Measurements from ENCODE around the gene PLCB4.

Gene PLCB4

DNA sequence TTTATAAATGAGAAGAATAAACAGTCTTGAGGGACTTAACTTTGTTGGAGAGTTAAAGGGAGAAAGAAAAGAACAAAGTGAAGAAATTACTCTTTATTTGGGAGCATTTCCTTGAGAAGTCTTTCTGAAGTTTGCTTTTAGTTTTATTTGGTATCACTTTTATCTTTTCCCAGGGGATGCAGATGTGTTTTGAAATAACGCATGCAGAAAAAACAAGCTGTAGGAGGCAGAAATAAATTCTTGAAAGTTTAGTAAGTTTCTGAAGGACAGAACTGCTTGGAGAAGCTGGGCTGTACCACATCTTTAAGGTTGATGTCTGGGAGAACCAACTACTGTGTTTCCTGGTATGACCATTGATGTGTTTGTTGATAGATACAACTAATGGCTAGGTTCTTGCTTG, 75.0 kb downstream of the PLCB4 start:
- TF ChIP-seq, protein P1, sequence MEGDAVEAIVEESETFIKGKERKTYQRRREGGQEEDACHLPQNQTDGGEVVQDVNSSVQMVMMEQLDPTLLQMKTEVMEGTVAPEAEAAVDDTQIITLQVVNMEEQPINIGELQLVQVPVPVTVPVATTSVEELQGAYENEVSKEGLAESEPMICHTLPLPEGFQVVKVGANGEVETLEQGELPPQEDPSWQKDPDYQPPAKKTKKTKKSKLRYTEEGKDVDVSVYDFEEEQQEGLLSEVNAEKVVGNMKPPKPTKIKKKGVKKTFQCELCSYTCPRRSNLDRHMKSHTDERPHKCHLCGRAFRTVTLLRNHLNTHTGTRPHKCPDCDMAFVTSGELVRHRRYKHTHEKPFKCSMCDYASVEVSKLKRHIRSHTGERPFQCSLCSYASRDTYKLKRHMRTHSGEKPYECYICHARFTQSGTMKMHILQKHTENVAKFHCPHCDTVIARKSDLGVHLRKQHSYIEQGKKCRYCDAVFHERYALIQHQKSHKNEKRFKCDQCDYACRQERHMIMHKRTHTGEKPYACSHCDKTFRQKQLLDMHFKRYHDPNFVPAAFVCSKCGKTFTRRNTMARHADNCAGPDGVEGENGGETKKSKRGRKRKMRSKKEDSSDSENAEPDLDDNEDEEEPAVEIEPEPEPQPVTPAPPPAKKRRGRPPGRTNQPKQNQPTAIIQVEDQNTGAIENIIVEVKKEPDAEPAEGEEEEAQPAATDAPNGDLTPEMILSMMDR (IDR thresholded peaks at IDR 0.05; ENCODE audit: low read length, missing control alignments), result no peak
- no peak overlapping the region for H3K4me3 ChIP-seq (replicated peaks; ENCODE audit: low read depth, low read length)
- DNase-seq (ENCODE audit: low read depth), result no peak

DNA sequence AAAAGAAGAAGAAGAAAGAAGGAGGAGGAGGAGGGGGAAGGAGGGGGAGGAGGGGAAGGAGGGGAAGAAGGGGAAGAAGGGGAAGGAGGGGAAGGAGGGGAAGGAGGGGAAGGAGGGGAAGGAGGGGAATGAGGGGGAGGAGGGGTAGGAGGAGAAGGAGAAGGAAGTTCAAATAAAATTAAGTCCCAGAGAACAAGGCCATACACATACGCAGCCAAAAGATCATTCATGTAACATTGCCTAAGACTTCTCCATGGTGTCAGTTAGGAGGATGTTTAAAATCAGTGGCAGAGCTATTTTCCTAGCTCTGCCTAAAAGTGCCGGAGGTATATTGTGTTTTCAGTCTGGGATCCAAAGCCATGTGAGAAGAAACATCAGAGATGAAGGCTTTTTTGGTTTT, 75.8 kb downstream of the PLCB4 start:
- H3K4me3 ChIP-seq (replicated peaks; ENCODE audit: low read depth, low read length), result no peak overlapping the region
- TF ChIP-seq, protein P1 (IDR thresholded peaks at IDR 0.05; ENCODE audit: low read length, missing control alignments), result no peak
- no peak for DNase-seq (ENCODE audit: low read depth)

DNA sequence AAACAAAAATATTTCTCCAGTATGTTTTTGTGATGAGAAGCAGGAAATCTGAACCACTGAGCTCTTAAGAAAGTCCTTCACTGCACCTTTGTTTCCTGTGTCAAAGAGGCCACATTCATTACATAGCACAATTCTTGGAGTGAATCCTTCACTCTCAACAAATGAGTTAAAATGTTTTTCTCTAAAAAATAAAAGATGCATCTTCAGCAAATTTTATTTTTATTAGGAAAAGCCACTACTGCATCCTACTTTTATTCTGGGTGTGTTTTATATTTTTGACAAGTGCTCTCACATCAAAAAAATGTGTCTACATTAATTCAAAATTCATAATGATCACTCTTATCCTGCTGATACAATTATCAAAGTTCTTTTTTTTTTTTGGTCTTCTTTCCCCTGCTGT, 76.3 kb downstream of the PLCB4 start:
- no peak for DNase-seq (ENCODE audit: low read depth)
- no peak overlapping the region for H3K4me3 ChIP-seq (replicated peaks; ENCODE audit: low read depth, low read length)
- TF ChIP-seq, protein P1 (IDR thresholded peaks at IDR 0.05; ENCODE audit: low read length, missing control alignments), result no peak

DNA sequence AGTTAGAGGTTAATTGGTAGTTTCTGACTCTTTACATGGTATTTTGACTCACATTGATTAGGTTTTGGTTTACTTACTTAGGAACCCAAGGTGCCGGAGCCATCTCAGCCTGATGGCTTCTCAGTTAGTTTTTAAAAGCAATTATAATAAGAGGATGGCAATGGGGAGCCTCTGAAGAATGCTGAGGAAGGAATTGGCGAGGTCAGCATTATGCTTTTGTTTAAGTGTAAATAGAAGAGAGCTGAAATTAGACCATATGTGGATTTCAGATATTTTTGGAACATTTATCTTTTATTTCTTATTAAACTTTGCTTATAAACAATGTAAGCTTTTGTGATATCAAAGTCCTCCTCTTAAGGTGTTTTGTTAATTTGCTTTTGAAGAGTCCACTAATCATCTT, 77.8 kb downstream of the PLCB4 start:
- H3K4me3 ChIP-seq (replicated peaks; ENCODE audit: low read depth, low read length), result no peak overlapping the region
- DNase-seq (ENCODE audit: low read depth), result no peak
- TF ChIP-seq, protein P1 (IDR thresholded peaks at IDR 0.05; ENCODE audit: low read length, missing control alignments), result no peak

DNA sequence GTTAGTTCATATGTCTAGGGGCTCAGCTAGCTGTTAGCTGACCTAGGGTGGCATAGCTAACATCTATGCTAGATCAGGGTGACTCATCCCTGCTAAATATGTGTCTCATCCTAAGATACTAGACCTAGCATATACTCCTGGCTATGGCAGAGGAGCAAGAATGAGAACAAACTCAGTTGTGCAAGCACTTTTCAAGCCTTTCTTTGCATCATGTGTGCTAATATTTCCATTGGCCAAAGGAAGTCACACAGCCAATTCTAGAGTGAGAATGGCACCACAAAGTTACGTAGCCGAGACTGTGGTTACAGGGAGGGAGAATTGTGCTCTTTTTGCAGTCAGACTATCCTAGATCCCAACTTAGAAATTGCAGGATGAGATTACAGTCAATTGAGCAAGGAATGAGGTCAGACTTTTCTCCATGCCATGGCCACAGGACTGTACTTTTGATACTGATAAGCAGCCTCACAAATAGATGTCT, 78.7 kb downstream of the PLCB4 start:
- no peak for DNase-seq (ENCODE audit: low read depth)
- TF ChIP-seq, protein P1 (IDR thresholded peaks at IDR 0.05; ENCODE audit: low read length, missing control alignments), result no peak
- H3K4me3 ChIP-seq (replicated peaks; ENCODE audit: low read depth, low read length), result no peak overlapping the region

DNA sequence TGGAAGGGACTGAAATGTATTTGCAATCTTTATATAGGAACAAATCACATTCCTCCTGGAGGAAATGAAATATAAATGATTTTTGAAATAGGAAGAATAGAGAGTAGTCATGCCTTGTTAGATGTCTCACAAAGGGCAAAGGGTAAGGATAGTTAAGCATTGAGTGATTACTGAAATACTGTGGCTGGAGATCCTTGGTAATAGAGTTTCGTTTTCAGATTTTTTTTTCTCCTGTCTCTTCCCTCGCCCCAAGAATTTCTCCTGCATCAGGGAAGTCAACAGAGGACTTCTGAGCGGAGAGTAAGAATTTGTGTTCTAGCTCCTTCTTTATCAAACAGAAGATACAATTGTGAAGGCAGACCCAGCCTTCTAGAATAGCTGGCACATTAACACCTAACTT, 79.4 kb downstream of the PLCB4 start:
- no peak for DNase-seq (ENCODE audit: low read depth)
- TF ChIP-seq, protein P1 (IDR thresholded peaks at IDR 0.05; ENCODE audit: low read length, missing control alignments), result no peak
- H3K4me3 ChIP-seq (replicated peaks; ENCODE audit: low read depth, low read length), result no peak overlapping the region

DNA sequence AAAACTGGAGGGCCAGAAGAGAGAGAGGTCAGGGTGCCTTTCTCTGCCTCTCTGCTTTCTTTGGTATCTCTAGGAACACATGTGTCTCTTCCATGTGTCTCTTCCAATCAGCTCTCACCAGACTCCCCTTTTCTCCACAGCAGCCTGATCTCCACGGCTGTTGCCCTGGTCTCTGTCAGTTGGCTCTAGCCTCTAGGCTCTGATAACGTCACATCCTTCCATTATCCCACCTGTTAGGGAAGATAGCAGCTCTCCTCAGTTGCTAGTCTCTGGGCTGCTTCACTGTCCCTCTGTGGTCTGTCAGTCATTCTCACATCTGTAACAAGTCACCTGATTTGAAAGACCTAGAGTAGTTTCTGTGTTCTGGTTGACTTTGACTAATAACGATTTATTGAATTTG, 80.2 kb downstream of the PLCB4 start:
- TF ChIP-seq, protein P1 (IDR thresholded peaks at IDR 0.05; ENCODE audit: low read length, missing control alignments), result no peak
- no peak for DNase-seq (ENCODE audit: low read depth)
- H3K4me3 ChIP-seq (replicated peaks; ENCODE audit: low read depth, low read length), result no peak overlapping the region

All from fibroblast of pulmonary artery (primary cell).